ENCODE measurements around the gene TAX1BP3.

Gene TAX1BP3

GRCh38 chr17:3656755-3657587 lies 11.4 kb downstream of the TAX1BP3 start:
- TF ChIP-seq, protein P1, sequence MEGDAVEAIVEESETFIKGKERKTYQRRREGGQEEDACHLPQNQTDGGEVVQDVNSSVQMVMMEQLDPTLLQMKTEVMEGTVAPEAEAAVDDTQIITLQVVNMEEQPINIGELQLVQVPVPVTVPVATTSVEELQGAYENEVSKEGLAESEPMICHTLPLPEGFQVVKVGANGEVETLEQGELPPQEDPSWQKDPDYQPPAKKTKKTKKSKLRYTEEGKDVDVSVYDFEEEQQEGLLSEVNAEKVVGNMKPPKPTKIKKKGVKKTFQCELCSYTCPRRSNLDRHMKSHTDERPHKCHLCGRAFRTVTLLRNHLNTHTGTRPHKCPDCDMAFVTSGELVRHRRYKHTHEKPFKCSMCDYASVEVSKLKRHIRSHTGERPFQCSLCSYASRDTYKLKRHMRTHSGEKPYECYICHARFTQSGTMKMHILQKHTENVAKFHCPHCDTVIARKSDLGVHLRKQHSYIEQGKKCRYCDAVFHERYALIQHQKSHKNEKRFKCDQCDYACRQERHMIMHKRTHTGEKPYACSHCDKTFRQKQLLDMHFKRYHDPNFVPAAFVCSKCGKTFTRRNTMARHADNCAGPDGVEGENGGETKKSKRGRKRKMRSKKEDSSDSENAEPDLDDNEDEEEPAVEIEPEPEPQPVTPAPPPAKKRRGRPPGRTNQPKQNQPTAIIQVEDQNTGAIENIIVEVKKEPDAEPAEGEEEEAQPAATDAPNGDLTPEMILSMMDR (IDR thresholded peaks at IDR 0.05; ENCODE audit: insufficient read depth, low read length, poor library complexity, severe bottlenecking) = no peak
- no peak overlapping the region for H3K4me3 ChIP-seq (replicated peaks; ENCODE audit: low read depth, low read length)
- H3K36me3 ChIP-seq (ENCODE audit: control insufficient read depth, insufficient read depth, low read length) = peaks cover 6% of the 10 kb centered on the region; the same call in 1 of the 2 replicates
- no peaks in the 10 kb centered on the region for H3K27me3 ChIP-seq (replicated peaks; ENCODE audit: control insufficient read depth, insufficient read depth, low read length)
- DNase-seq (ENCODE audit: extremely low read depth, insufficient read length) = no peak

DNA sequence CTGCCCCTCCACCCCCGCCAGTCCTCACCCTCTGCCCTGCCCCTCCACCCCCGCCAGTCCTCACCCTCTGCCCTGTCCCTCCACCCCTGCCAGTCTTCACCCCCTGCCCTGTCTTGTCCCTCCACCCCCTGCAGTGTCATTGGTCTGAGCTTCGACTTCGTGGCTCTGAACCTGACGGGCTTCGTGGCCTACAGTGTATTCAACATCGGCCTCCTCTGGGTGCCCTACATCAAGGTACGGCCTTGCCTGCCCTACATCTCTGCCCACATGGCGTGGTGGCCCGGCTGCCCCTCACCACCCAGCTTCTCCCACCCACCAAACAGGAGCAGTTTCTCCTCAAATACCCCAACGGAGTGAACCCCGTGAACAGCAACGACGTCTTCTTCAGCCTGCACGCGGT lies 12.0 kb downstream of the TAX1BP3 start:
- no peak for DNase-seq (ENCODE audit: extremely low read depth, insufficient read length)
- Histone ChIP-seq H3K4me3 (replicated peaks; ENCODE audit: low read depth, low read length) (no peak overlapping the region), H3K36me3 (ENCODE audit: control insufficient read depth, insufficient read depth, low read length) (peaks cover 6% of the 10 kb centered on the region; the same call in 1 of the 2 replicates), H3K27me3 (replicated peaks; ENCODE audit: control insufficient read depth, insufficient read depth, low read length) (no peaks in the 10 kb centered on the region)
- TF ChIP-seq, protein P1 (IDR thresholded peaks at IDR 0.05; ENCODE audit: insufficient read depth, low read length, poor library complexity, severe bottlenecking) = no peak

DNA sequence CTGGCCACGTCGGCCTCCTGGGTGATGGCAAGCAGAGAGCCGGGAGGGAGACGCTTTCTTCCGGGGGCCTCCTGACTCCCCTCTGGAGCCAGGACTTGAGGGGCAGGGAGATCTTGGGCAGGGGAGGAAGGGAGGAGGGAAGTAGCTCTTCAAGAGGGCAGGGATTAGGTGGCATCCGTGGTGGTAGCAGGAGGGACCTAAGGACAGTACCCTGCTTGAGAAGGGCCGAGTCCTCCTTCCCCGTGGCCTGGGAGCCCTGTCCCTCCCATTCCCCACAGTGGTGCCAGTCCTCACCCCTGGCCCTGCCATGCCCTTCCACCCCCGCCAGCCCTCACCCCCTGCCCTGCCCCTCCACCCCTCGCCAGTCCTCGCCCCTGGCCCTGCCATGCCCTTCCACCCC lies 12.6 kb downstream of the TAX1BP3 start:
- Histone ChIP-seq H3K27me3 (replicated peaks; ENCODE audit: control insufficient read depth, insufficient read depth, low read length) (no peaks in the 10 kb centered on the region), H3K36me3 (ENCODE audit: control insufficient read depth, insufficient read depth, low read length) (peaks cover 5% of the 10 kb centered on the region; the same call in 1 of the 2 replicates), H3K4me3 (replicated peaks; ENCODE audit: low read depth, low read length) (no peak overlapping the region)
- TF ChIP-seq, protein P1 (IDR thresholded peaks at IDR 0.05; ENCODE audit: insufficient read depth, low read length, poor library complexity, severe bottlenecking) = no peak
- DNase-seq (ENCODE audit: extremely low read depth, insufficient read length) = no peak

DNA sequence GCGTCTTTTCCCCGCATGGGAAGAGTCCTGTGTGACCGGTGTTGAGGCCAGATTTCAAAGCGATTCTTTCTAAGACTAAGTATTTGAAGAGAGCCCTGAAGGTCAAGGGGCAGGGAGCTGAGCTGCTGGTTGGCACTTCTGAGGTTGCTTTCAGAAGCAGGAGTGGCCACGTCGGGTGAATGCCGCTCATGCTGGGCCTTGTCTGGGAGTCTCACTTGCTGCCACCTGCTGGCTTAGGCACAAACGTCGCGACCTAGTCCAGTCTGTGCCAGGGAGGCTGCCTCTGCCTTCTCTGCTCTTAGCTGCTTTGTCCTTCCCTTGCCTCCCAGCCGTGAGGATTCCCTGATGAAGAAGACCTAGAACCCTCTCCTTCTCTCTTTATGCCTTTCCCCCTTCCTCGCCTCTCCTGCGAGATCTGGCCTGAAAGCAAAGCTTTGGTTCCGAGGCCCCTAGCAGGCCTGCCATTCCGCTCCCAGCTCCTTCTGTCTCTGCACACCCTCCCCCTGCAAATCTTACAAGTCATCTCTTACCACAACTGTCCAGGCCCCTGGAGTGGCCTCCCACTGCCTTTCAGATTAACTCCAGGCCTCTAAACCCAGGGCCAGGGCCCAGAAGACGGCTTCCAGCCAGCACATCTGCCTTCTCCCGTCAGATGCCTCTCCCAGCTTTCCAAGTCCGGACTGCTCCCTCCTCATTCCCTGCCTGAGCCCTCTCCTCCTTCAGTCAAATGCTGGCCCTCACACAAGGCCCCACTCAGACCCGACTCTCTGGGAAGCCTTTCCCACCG lies 20.4 kb downstream of the TAX1BP3 start:
- no peak for DNase-seq (ENCODE audit: extremely low read depth, insufficient read length)
- no peaks in the 10 kb centered on the region for H3K27me3 ChIP-seq (replicated peaks; ENCODE audit: control insufficient read depth, insufficient read depth, low read length)
- TF ChIP-seq, protein P1 (IDR thresholded peaks at IDR 0.05; ENCODE audit: insufficient read depth, low read length, poor library complexity, severe bottlenecking) = peak; percentile 56
- H3K4me3 ChIP-seq (replicated peaks; ENCODE audit: low read depth, low read length) = no peak overlapping the region
- H3K36me3 ChIP-seq (ENCODE audit: control insufficient read depth, insufficient read depth, low read length) = peaks cover 11% of the 10 kb centered on the region

GRCh38 chr17:3647251-3647650 lies 21.1 kb downstream of the TAX1BP3 start:
- Histone ChIP-seq H3K36me3 (ENCODE audit: control insufficient read depth, insufficient read depth, low read length) (peaks cover 11% of the 10 kb centered on the region), H3K4me3 (replicated peaks; ENCODE audit: low read depth, low read length) (no peak overlapping the region), H3K27me3 (replicated peaks; ENCODE audit: control insufficient read depth, insufficient read depth, low read length) (no peaks in the 10 kb centered on the region)
- TF ChIP-seq, protein P1 (IDR thresholded peaks at IDR 0.05; ENCODE audit: insufficient read depth, low read length, poor library complexity, severe bottlenecking) = no peak
- DNase-seq (ENCODE audit: extremely low read depth, insufficient read length) = no peak

Measured in GM06990 (cell line).